IMR-90 (cell line): ENCODE measurements around the gene RAB26. TPM values are rescaled to one million over a fixed set of nuclear protein-coding genes. Genes with fewer than 3 reads are reported as not detected.

Experiments
- ATAC-seq: fragments of 200-7000 bp; cut with Tn5 transposase; 2 replicates; pipeline ENCODE4 v1.9.1; 2020; ENCODE audit warnings: low read depth, mild to moderate bottlenecking, moderate library complexity
- BruUV-seq: library from RNA; stranded (reverse); fragments of 400-500 nt; replicated peaks from 2 replicates; lab custom pipeline; 2021; lab: Mats Ljungman, UMichigan
- CTCF ChIA-PET: fragments of 300-600 bp; formaldehyde crosslinking; extraction: SDS; loops from one replicate; lab custom pipeline; 2021; ENCODE audit warnings: antibody characterized with exemption; lab: Yijun Ruan, JAX
- POLR2A ChIA-PET: fragments of 300-600 bp; sonication (Branson Sonifier 250); formaldehyde crosslinking; loops from one replicate; lab custom pipeline; 2022; ENCODE audit warnings: antibody characterized with exemption; ENCODE audit not compliant: unreplicated experiment; lab: Charles Lee
- DNase-seq: peaks from one replicate; pipeline ENCODE4 v3.0.0; 2013
- H2AFZ ChIP-seq: replicated peaks from 2 replicates; pipeline ENCODE3; 2013; ENCODE audit warnings: low read length, mild to moderate bottlenecking; ENCODE audit not compliant: poor library complexity
- H2AK5ac ChIP-seq: 2 replicates; pipeline ENCODE4 v1.6.1; 2013; ENCODE audit warnings: low read depth, low read length, inconsistent platforms
- H2AK9ac ChIP-seq: replicated peaks from 2 replicates; pipeline ENCODE3; 2013; ENCODE audit warnings: mild to moderate bottlenecking, low read depth, low read length, moderate library complexity; ENCODE audit not compliant: poor library complexity
- H2BK120ac ChIP-seq: 2 replicates; pipeline ENCODE4 v1.6.1; 2013; ENCODE audit warnings: low read depth, low read length, inconsistent platforms
- H2BK15ac ChIP-seq: 3 replicates; pipeline ENCODE4 v1.6.1; 2013; ENCODE audit warnings: low read depth, low read length, inconsistent platforms
- H2BK20ac ChIP-seq: 2 replicates; pipeline ENCODE4 v1.6.1; 2013; ENCODE audit warnings: low read depth, mild to moderate bottlenecking, inconsistent platforms, low read length, moderate library complexity
- H2BK5ac ChIP-seq: 2 replicates; pipeline ENCODE4 v1.6.1; 2013; ENCODE audit warnings: mild to moderate bottlenecking, low read depth, low read length, inconsistent platforms; ENCODE audit not compliant: poor library complexity, severe bottlenecking
- H3K14ac ChIP-seq: replicated peaks from 2 replicates; pipeline ENCODE4 v1.6.1; 2013; ENCODE audit warnings: low read depth, low read length, inconsistent platforms
- H3K18ac ChIP-seq: 2 replicates; pipeline ENCODE4 v1.6.1; 2013; ENCODE audit warnings: low read depth, low read length, control low read depth
- H3K23ac ChIP-seq: 2 replicates; pipeline ENCODE4 v1.6.1; 2013; ENCODE audit warnings: low read depth, low read length, inconsistent platforms
- H3K27ac ChIP-seq: 2 replicates; pipeline ENCODE4 v1.5.1; 2013; ENCODE audit warnings: mild to moderate bottlenecking, control low read depth, low read length; ENCODE audit not compliant: insufficient read depth
- H3K27me3 ChIP-seq: 2 replicates; pipeline ENCODE4 v1.6.1; 2013; ENCODE audit warnings: low read length; ENCODE audit not compliant: control insufficient read depth, insufficient read depth
- H3K36me3 ChIP-seq: 2 replicates; pipeline ENCODE4 v1.6.1; 2013; ENCODE audit warnings: low read length, mixed read lengths; ENCODE audit not compliant: control insufficient read depth, insufficient read depth
- H3K4ac ChIP-seq: 2 replicates; pipeline ENCODE4 v1.6.1; 2013; ENCODE audit warnings: low read depth, low read length, inconsistent platforms
- H3K4me1 ChIP-seq: 2 replicates; pipeline ENCODE4 v1.6.1; 2013; ENCODE audit warnings: low read length, mixed read lengths; ENCODE audit not compliant: control insufficient read depth, insufficient read depth
- H3K4me2 ChIP-seq: 2 replicates; pipeline ENCODE4 v1.6.1; 2013; ENCODE audit warnings: low read depth, mild to moderate bottlenecking, control low read depth, low read length, moderate library complexity
- H3K4me3 ChIP-seq: 2 replicates; pipeline ENCODE4 v1.5.1; 2013; ENCODE audit warnings: low read depth, mild to moderate bottlenecking, control low read depth, low read length, moderate library complexity; ENCODE audit not compliant: insufficient read depth
- H3K56ac ChIP-seq: 2 replicates; pipeline ENCODE4 v1.6.1; 2013; ENCODE audit warnings: low read length, inconsistent platforms; ENCODE audit not compliant: insufficient read depth; ENCODE audit errors: extremely low read depth
- H3K79me1 ChIP-seq, 2 experiments: 2 replicates each; pipeline ENCODE4 v1.6.1; 2013; ENCODE audit warnings: low read length in 2 of 2, inconsistent platforms in 1 of 2, low read depth in 1 of 2
- H3K9ac ChIP-seq: 2 replicates; pipeline ENCODE4 v1.6.1; 2013; ENCODE audit warnings: low read depth, low read length, control low read depth
- H3K9me1 ChIP-seq: 2 replicates; pipeline ENCODE4 v1.6.1; 2013; ENCODE audit warnings: low read length, inconsistent platforms; ENCODE audit not compliant: insufficient read depth
- H3K9me3 ChIP-seq: 2 replicates; pipeline ENCODE4 v1.6.1; 2013; ENCODE audit warnings: low read length; ENCODE audit not compliant: control insufficient read depth, insufficient read depth
- H4K20me1 ChIP-seq: 2 replicates; pipeline ENCODE4 v1.6.1; 2013; ENCODE audit warnings: low read length, inconsistent platforms; ENCODE audit not compliant: insufficient read depth
- H4K5ac ChIP-seq: 2 replicates; pipeline ENCODE4 v1.6.1; 2013; ENCODE audit warnings: mild to moderate bottlenecking, low read depth, low read length, control low read depth
- H4K8ac ChIP-seq, 2 experiments: 2 replicates each; pipeline ENCODE4 v1.6.1; 2013; ENCODE audit warnings: low read depth in 2 of 2, low read length in 2 of 2, control low read depth in 1 of 2, inconsistent platforms in 1 of 2
- H4K91ac ChIP-seq: 2 replicates; pipeline ENCODE4 v1.6.1; 2013; ENCODE audit warnings: low read depth, low read length, inconsistent platforms; ENCODE audit not compliant: insufficient read depth
- CEBPB ChIP-seq: IDR thresholded peaks from 2 replicates; pipeline ENCODE4 v1.6.1; 2012; ENCODE audit warnings: low read depth, low read length, improper control_type of control experiment
- CHD1 ChIP-seq: IDR thresholded peaks from 2 replicates; pipeline ENCODE4 v1.6.1; 2012; ENCODE audit warnings: low read depth, low read length, improper control_type of control experiment
- ELK1 ChIP-seq: fragments of 150-350 bp; IDR thresholded peaks from 2 replicates; pipeline ENCODE4 v1.6.1; 2016; ENCODE audit warnings: low read depth, mild to moderate bottlenecking, low read length, moderate library complexity, borderline replicate concordance
- FOS ChIP-seq: fragments of 150-350 bp; IDR thresholded peaks from 2 replicates; pipeline ENCODE4 v1.6.1; 2016; ENCODE audit warnings: low read depth, low read length
- MAFK ChIP-seq: IDR thresholded peaks from 2 replicates; pipeline ENCODE4 v1.6.1; 2012; ENCODE audit warnings: low read depth, low read length, improper control_type of control experiment
- MAZ ChIP-seq: IDR thresholded peaks from 2 replicates; pipeline ENCODE4 v1.6.1; 2012; ENCODE audit warnings: low read depth, mild to moderate bottlenecking, low read length, improper control_type of control experiment, moderate library complexity, borderline replicate concordance
- MXI1 ChIP-seq: IDR thresholded peaks from 2 replicates; pipeline ENCODE4 v1.6.1; 2012; ENCODE audit warnings: low read depth, mild to moderate bottlenecking, low read length, moderate library complexity, borderline replicate concordance
- NFE2L2 ChIP-seq: fragments of 150-350 bp; IDR thresholded peaks from 2 replicates; pipeline ENCODE4 v1.6.1; 2016; ENCODE audit warnings: low read depth, mild to moderate bottlenecking, low read length
- POLR2A ChIP-seq: IDR thresholded peaks from 2 replicates; pipeline ENCODE4 v1.6.1; 2012; ENCODE audit warnings: mild to moderate bottlenecking, low read depth, low read length
- RAD21 ChIP-seq: IDR thresholded peaks from 2 replicates; pipeline ENCODE4 v1.6.1; 2012; ENCODE audit warnings: low read length, improper control_type of control experiment
- RCOR1 ChIP-seq: IDR thresholded peaks from 2 replicates; pipeline ENCODE4 v1.6.1; 2012; ENCODE audit warnings: mild to moderate bottlenecking, low read length, improper control_type of control experiment; ENCODE audit not compliant: insufficient replicate concordance
- RFX5 ChIP-seq: IDR thresholded peaks from 2 replicates; pipeline ENCODE4 v1.8.0; 2012; ENCODE audit warnings: low read depth, mild to moderate bottlenecking, low read length, moderate library complexity
- SMC3 ChIP-seq: fragments of 150-350 bp; IDR thresholded peaks from 2 replicates; pipeline ENCODE4 v1.6.1; 2016; ENCODE audit warnings: low read depth, mild to moderate bottlenecking, antibody characterized with exemption, low read length, moderate library complexity
- USF2 ChIP-seq: fragments of 150-350 bp; IDR thresholded peaks from 2 replicates; pipeline ENCODE4 v1.6.1; 2017; ENCODE audit warnings: mild to moderate bottlenecking, antibody characterized with exemption, low read length, low read depth
- WGBS, 2 experiments: methylation state at CpG; one replicate each; pipeline versions ENCODE4 v1.1.5 to v1.1.7; 2013; ENCODE audit warnings: missing lambda C conversion rate in 2 of 2; ENCODE audit not compliant: insufficient read length in 1 of 2; ENCODE audit errors: extremely low coverage in 2 of 2; 5-methylcytosine and 5-hydroxymethylcytosine counted together
- dilution Hi-C: fragments of 300-500 bp; cut with HindIII; formaldehyde crosslinking; loops from one replicate; pipeline ENCODE4 v1.14.3; 2018; ENCODE audit warnings: low sequenced_read_pairs; ENCODE audit not compliant: unreplicated experiment
- in situ Hi-C: fragments of 300-500 bp; cut with MboI; formaldehyde crosslinking; loops from 3 replicates; pipeline ENCODE4 v1.14.3; 2019; ENCODE audit warnings: low sequenced_read_pairs, inconsistent platforms, mixed read lengths
- intact Hi-C: fragments of 100-400 bp; cut with micrococcal nuclease; formaldehyde crosslinking; loops from 2 replicates; pipeline ENCODE4 v1.10.0; 2022
- polyA plus RNA-seq, 3 experiments: library from polyadenylated mRNA; depleted of rRNA; stranded (reverse); fragments of >200 nt; gene quantifications; 2 replicates each; pipeline ENCODE4 v1.2.3, GENCODE V29; 2012; ENCODE audit warnings: low replicate concordance in 1 of 3
- total RNA-seq: library from RNA; depleted of rRNA; stranded (reverse); fragments of >200 nt; gene quantifications from 2 replicates; pipeline ENCODE4 v1.2.3, GENCODE V29; 2012
- TF ChIP-seq, protein P1 (sequence below): conservative IDR thresholded peaks from 2 replicates; pipeline ENCODE4 v1.5.1; 2012; ENCODE audit warnings: mild to moderate bottlenecking, low read depth, low read length, improper control_type of control experiment

RAB26 gene
- total and polyA plus RNA-seq, 2 of the 4 experiments (the other 2 are of a cell fraction) = 1.1 to 4.5 TPM

GRCh38 chr16:2196981-2197511 is 48.6 kb downstream of the RAB26 start:
- Histone ChIP-seq H3K4me3 (no peak overlapping the region), H3K4me2 (no peak overlapping the region)
- no peak for ATAC-seq

More at GRCh38 chr16:2196981-2197511, 48.6 kb downstream of the RAB26 start:
- H3K18ac ChIP-seq = no peak overlapping the region
- WGBS, 2 experiments = 40% methylated on average over 2 of the region's 32 CpGs; no CpG with 5 or more reads in 1 of the 2 experiments
- H3K27ac ChIP-seq = no peak overlapping the region
- no peak overlapping the region for H3K4ac ChIP-seq
- no peak overlapping the region for H2BK20ac ChIP-seq
- CTCF ChIA-PET = no interaction called here
- H3K23ac ChIP-seq = no peak overlapping the region
- no peak overlapping the region for H2BK5ac ChIP-seq
- H4K8ac ChIP-seq = no peak overlapping the region
- no peak for DNase-seq
- no peaks in the 10 kb centered on the region; the same call in 1 of the 2 replicates for H4K20me1 ChIP-seq
- no peak overlapping the region for H3K14ac ChIP-seq
- no TSS peak for BruUV-seq
- peaks cover 67% of the 10 kb centered on the region for H3K27me3 ChIP-seq
- POLR2A ChIA-PET = no interaction called here
- dilution Hi-C loops = no loop called here
- H3K4me1 ChIP-seq = no peaks in the 10 kb centered on the region
- H2AK9ac ChIP-seq = no peak overlapping the region
- H3K9me1 ChIP-seq = no peaks in the 10 kb centered on the region
- in situ Hi-C loops = no loop called here
- no peak overlapping the region for H2BK120ac ChIP-seq
- H4K5ac ChIP-seq = no peak overlapping the region
- no peak overlapping the region for H3K56ac ChIP-seq
- no peak overlapping the region for H2AK5ac ChIP-seq
- H4K91ac ChIP-seq = no peak overlapping the region
- H3K79me1 ChIP-seq = no peaks in the 10 kb centered on the region
- H2BK15ac ChIP-seq = no peak overlapping the region
- no peak overlapping the region for H3K9ac ChIP-seq
- no peaks in the 10 kb centered on the region for H3K36me3 ChIP-seq
- peak overlapping the region; percentile 79 for H2AFZ ChIP-seq
- no peak for TF ChIP-seq USF2
- no peak for TF ChIP-seq RAD21
- no peak for TF ChIP-seq RCOR1
- no peak for TF ChIP-seq NFE2L2
- TF ChIP-seq CEBPB = no peak
- no peak for TF ChIP-seq MAFK
- TF ChIP-seq RFX5 = no peak
- no peak for TF ChIP-seq ELK1
- TF ChIP-seq, protein P1, sequence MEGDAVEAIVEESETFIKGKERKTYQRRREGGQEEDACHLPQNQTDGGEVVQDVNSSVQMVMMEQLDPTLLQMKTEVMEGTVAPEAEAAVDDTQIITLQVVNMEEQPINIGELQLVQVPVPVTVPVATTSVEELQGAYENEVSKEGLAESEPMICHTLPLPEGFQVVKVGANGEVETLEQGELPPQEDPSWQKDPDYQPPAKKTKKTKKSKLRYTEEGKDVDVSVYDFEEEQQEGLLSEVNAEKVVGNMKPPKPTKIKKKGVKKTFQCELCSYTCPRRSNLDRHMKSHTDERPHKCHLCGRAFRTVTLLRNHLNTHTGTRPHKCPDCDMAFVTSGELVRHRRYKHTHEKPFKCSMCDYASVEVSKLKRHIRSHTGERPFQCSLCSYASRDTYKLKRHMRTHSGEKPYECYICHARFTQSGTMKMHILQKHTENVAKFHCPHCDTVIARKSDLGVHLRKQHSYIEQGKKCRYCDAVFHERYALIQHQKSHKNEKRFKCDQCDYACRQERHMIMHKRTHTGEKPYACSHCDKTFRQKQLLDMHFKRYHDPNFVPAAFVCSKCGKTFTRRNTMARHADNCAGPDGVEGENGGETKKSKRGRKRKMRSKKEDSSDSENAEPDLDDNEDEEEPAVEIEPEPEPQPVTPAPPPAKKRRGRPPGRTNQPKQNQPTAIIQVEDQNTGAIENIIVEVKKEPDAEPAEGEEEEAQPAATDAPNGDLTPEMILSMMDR = no peak
- TF ChIP-seq MXI1 = no peak
- TF ChIP-seq FOS = no peak
- no peak for TF ChIP-seq POLR2A
- TF ChIP-seq MAZ = no peak
- TF ChIP-seq CHD1 = no peak
- no peak for TF ChIP-seq SMC3
- intact Hi-C loops = no loop called here
- H3K9me3 ChIP-seq = no peaks in the 10 kb centered on the region
